ENCODE measurements around the gene DIPK1A.
"Not testable (repeated sequence)": the region's sequence is repeated elsewhere in the genome, so short reads cannot be mapped to it uniquely, and the experiment has no call there.

The DIPK1A gene

GRCh38 chr1:92975551-92976232 is 14.4 kb upstream of the DIPK1A start:
- DNase-seq, result no peak

GRCh38 chr1:92974112-92974511 is 12.8 kb upstream of the DIPK1A start:
- not testable (repeated sequence) for DNase-seq

GRCh38 chr1:92973203-92973897 is 12.1 kb upstream of the DIPK1A start:
- DNase-seq, result no peak

GRCh38 chr1:92972409-92973129 is 11.3 kb upstream of the DIPK1A start:
- no peak for DNase-seq

GRCh38 chr1:92971932-92972331 is 10.7 kb upstream of the DIPK1A start:
- DNase-seq, result not testable (repeated sequence)

- no peak for DNase-seq
These were observed 9.9 kb upstream of the DIPK1A start for GRCh38 chr1:92970990-92971689.

GRCh38 chr1:92969517-92969916 is 8.3 kb upstream of the DIPK1A start:
- no peak for DNase-seq

GRCh38 chr1:92968138-92969032 is 7.1 kb upstream of the DIPK1A start:
- DNase-seq, result no peak

GRCh38 chr1:92964998-92965397 is 3.7 kb upstream of the DIPK1A start:
- DNase-seq, result no peak

- DNase-seq, result no peak
These were observed 3.1 kb upstream of the DIPK1A start for GRCh38 chr1:92964316-92964715.

GRCh38 chr1:92961896-92962752 is 862 bp upstream of the DIPK1A start:
- no peak for DNase-seq

GRCh38 chr1:92960395-92961130 is 699 bp downstream of the DIPK1A start:
- DNase-seq, result no peak

- DNase-seq, result no peak
These were observed 2.9 kb downstream of the DIPK1A start for GRCh38 chr1:92958203-92958970.

GRCh38 chr1:92957030-92957734 is 4.1 kb downstream of the DIPK1A start:
- no peak for DNase-seq

- no peak for DNase-seq
These were observed 4.8 kb downstream of the DIPK1A start for GRCh38 chr1:92956254-92957029.

GRCh38 chr1:92953491-92953890 is 7.8 kb downstream of the DIPK1A start:
- no peak for DNase-seq

GRCh38 chr1:92952714-92953113 is 8.5 kb downstream of the DIPK1A start:
- no peak for DNase-seq

- DNase-seq, result no peak
These were observed 10.1 kb downstream of the DIPK1A start for GRCh38 chr1:92951141-92951582.
